GM10248 (cell line): Measurements from ENCODE around the gene RAPGEF2.

Source experiments
- CTCF ChIA-PET: fragments of 300-600 bp; sonication (Branson Sonifier 250); formaldehyde crosslinking; extraction: SDS; loops from one replicate; lab custom pipeline; 2021; ENCODE audit warnings: antibody characterized with exemption; lab: Yijun Ruan, JAX
- POLR2A ChIA-PET: fragments of 350-650 bp; sonication (Branson Sonifier 250); formaldehyde crosslinking; extraction: SDS; loops from one replicate; lab custom pipeline; 2020; ENCODE audit warnings: antibody characterized with exemption; lab: Yijun Ruan, JAX
- DNase-seq: peaks from one replicate; pipeline ENCODE4 v3.0.0; 2012; ENCODE audit errors: extremely low spot score
- CTCF ChIP-seq: IDR thresholded peaks from 2 replicates; pipeline ENCODE4 v1.5.1; 2012; ENCODE audit warnings: mild to moderate bottlenecking, low read depth; ENCODE audit errors: extremely low read depth, missing control alignments, control extremely low read depth

The RAPGEF2 gene

GRCh38 chr4:159269116-159269515 is 166.2 kb downstream of the RAPGEF2 start:
- CTCF ChIA-PET = interaction anchor here (1.3 kb wide), 1 partner anchor 66 kb away, joined by 4 read pairs; no protein-coding TSS in a partner anchor
- POLR2A ChIA-PET = no interaction called here
- DNase-seq = no peak
- no peak for TF ChIP-seq CTCF

- ChIA-PET CTCF (interaction anchor here (1.3 to 2.7 kb wide), 2 partner anchors 13 to 67 kb away, joined by 4 to 9 read pairs; no protein-coding TSS in a partner anchor), POLR2A (no interaction called here)
- no peak for DNase-seq
Measured at GRCh38 chr4:159269956-159270355, 167.1 kb downstream of the RAPGEF2 start.

GRCh38 chr4:159271856-159272255 is 169.0 kb downstream of the RAPGEF2 start:
- ChIA-PET POLR2A (no interaction called here), CTCF (interaction anchor here (0.9 to 2.7 kb wide), 3 partner anchors 10 to 55 kb away, joined by 3 to 9 read pairs (median 4); no protein-coding TSS in a partner anchor)
- no peak for DNase-seq
- TF ChIP-seq CTCF = no peak

More at GRCh38 chr4:159269956-159270355, 167.1 kb downstream of the RAPGEF2 start:
- TF ChIP-seq CTCF = no peak

GRCh38 chr4:159272273-159273140 is 169.6 kb downstream of the RAPGEF2 start:
- DNase-seq = no peak
- POLR2A ChIA-PET = no interaction called here

GRCh38 chr4:159273141-159273438 is 170.2 kb downstream of the RAPGEF2 start:
- POLR2A ChIA-PET = no interaction called here

More at GRCh38 chr4:159272273-159273140, 169.6 kb downstream of the RAPGEF2 start:
- no peak for TF ChIP-seq CTCF
- CTCF ChIA-PET = interaction anchor here (2.7 kb wide), 1 partner anchor 10 kb away, joined by 9 read pairs; no protein-coding TSS in a partner anchor

GRCh38 chr4:159273841-159274240 is 171.0 kb downstream of the RAPGEF2 start:
- DNase-seq = no peak
- POLR2A ChIA-PET = no interaction called here

More at GRCh38 chr4:159273141-159273438, 170.2 kb downstream of the RAPGEF2 start:
- CTCF ChIA-PET = no interaction called here
- no peak for DNase-seq
- no peak for TF ChIP-seq CTCF

More at GRCh38 chr4:159273841-159274240, 171.0 kb downstream of the RAPGEF2 start:
- TF ChIP-seq CTCF = no peak
- CTCF ChIA-PET = interaction anchor here (1.1 kb wide), 1 partner anchor 10 kb away, joined by 4 read pairs; no protein-coding TSS in a partner anchor
